IMR-90 (cell line): ENCODE data around the gene SNRNP27. TPM values are rescaled to one million over a fixed set of nuclear protein-coding genes. Genes with fewer than 3 reads are reported as not detected.

Source experiments
- ATAC-seq: fragments of 200-7000 bp; cut with Tn5 transposase; 2 replicates; pipeline ENCODE4 v1.9.1; 2020; ENCODE audit warnings: low read depth, mild to moderate bottlenecking, moderate library complexity
- BruUV-seq: library from RNA; stranded (reverse); fragments of 400-500 nt; replicated peaks from 2 replicates; lab custom pipeline; 2021; lab: Mats Ljungman, UMichigan
- CTCF ChIA-PET: fragments of 300-600 bp; formaldehyde crosslinking; extraction: SDS; loops from one replicate; lab custom pipeline; 2021; ENCODE audit warnings: antibody characterized with exemption; lab: Yijun Ruan, JAX
- POLR2A ChIA-PET: fragments of 300-600 bp; sonication (Branson Sonifier 250); formaldehyde crosslinking; loops from one replicate; lab custom pipeline; 2022; ENCODE audit warnings: antibody characterized with exemption; ENCODE audit not compliant: unreplicated experiment; lab: Charles Lee
- DNase-seq: peaks from one replicate; pipeline ENCODE4 v3.0.0; 2013
- H2AFZ ChIP-seq: replicated peaks from 2 replicates; pipeline ENCODE3; 2013; ENCODE audit warnings: low read length, mild to moderate bottlenecking; ENCODE audit not compliant: poor library complexity
- H2AK5ac ChIP-seq: 2 replicates; pipeline ENCODE4 v1.6.1; 2013; ENCODE audit warnings: low read depth, low read length, inconsistent platforms
- H2AK9ac ChIP-seq: replicated peaks from 2 replicates; pipeline ENCODE3; 2013; ENCODE audit warnings: mild to moderate bottlenecking, low read depth, low read length, moderate library complexity; ENCODE audit not compliant: poor library complexity
- H2BK120ac ChIP-seq: 2 replicates; pipeline ENCODE4 v1.6.1; 2013; ENCODE audit warnings: low read depth, low read length, inconsistent platforms
- H2BK15ac ChIP-seq: 3 replicates; pipeline ENCODE4 v1.6.1; 2013; ENCODE audit warnings: low read depth, low read length, inconsistent platforms
- H2BK20ac ChIP-seq: 2 replicates; pipeline ENCODE4 v1.6.1; 2013; ENCODE audit warnings: low read depth, mild to moderate bottlenecking, inconsistent platforms, low read length, moderate library complexity
- H2BK5ac ChIP-seq: 2 replicates; pipeline ENCODE4 v1.6.1; 2013; ENCODE audit warnings: mild to moderate bottlenecking, low read depth, low read length, inconsistent platforms; ENCODE audit not compliant: poor library complexity, severe bottlenecking
- H3K14ac ChIP-seq: replicated peaks from 2 replicates; pipeline ENCODE4 v1.6.1; 2013; ENCODE audit warnings: low read depth, low read length, inconsistent platforms
- H3K18ac ChIP-seq: 2 replicates; pipeline ENCODE4 v1.6.1; 2013; ENCODE audit warnings: low read depth, low read length, control low read depth
- H3K23ac ChIP-seq: 2 replicates; pipeline ENCODE4 v1.6.1; 2013; ENCODE audit warnings: low read depth, low read length, inconsistent platforms
- H3K27ac ChIP-seq: 2 replicates; pipeline ENCODE4 v1.5.1; 2013; ENCODE audit warnings: mild to moderate bottlenecking, control low read depth, low read length; ENCODE audit not compliant: insufficient read depth
- H3K27me3 ChIP-seq: 2 replicates; pipeline ENCODE4 v1.6.1; 2013; ENCODE audit warnings: low read length; ENCODE audit not compliant: control insufficient read depth, insufficient read depth
- H3K36me3 ChIP-seq: 2 replicates; pipeline ENCODE4 v1.6.1; 2013; ENCODE audit warnings: low read length, mixed read lengths; ENCODE audit not compliant: control insufficient read depth, insufficient read depth
- H3K4ac ChIP-seq: 2 replicates; pipeline ENCODE4 v1.6.1; 2013; ENCODE audit warnings: low read depth, low read length, inconsistent platforms
- H3K4me1 ChIP-seq: 2 replicates; pipeline ENCODE4 v1.6.1; 2013; ENCODE audit warnings: low read length, mixed read lengths; ENCODE audit not compliant: control insufficient read depth, insufficient read depth
- H3K4me2 ChIP-seq: 2 replicates; pipeline ENCODE4 v1.6.1; 2013; ENCODE audit warnings: low read depth, mild to moderate bottlenecking, control low read depth, low read length, moderate library complexity
- H3K4me3 ChIP-seq: 2 replicates; pipeline ENCODE4 v1.5.1; 2013; ENCODE audit warnings: low read depth, mild to moderate bottlenecking, control low read depth, low read length, moderate library complexity; ENCODE audit not compliant: insufficient read depth
- H3K56ac ChIP-seq: 2 replicates; pipeline ENCODE4 v1.6.1; 2013; ENCODE audit warnings: low read length, inconsistent platforms; ENCODE audit not compliant: insufficient read depth; ENCODE audit errors: extremely low read depth
- H3K79me1 ChIP-seq, 2 experiments: 2 replicates each; pipeline ENCODE4 v1.6.1; 2013; ENCODE audit warnings: low read length in 2 of 2, inconsistent platforms in 1 of 2, low read depth in 1 of 2
- H3K9ac ChIP-seq: 2 replicates; pipeline ENCODE4 v1.6.1; 2013; ENCODE audit warnings: low read depth, low read length, control low read depth
- H3K9me1 ChIP-seq: 2 replicates; pipeline ENCODE4 v1.6.1; 2013; ENCODE audit warnings: low read length, inconsistent platforms; ENCODE audit not compliant: insufficient read depth
- H3K9me3 ChIP-seq: 2 replicates; pipeline ENCODE4 v1.6.1; 2013; ENCODE audit warnings: low read length; ENCODE audit not compliant: control insufficient read depth, insufficient read depth
- H4K20me1 ChIP-seq: 2 replicates; pipeline ENCODE4 v1.6.1; 2013; ENCODE audit warnings: low read length, inconsistent platforms; ENCODE audit not compliant: insufficient read depth
- H4K5ac ChIP-seq: 2 replicates; pipeline ENCODE4 v1.6.1; 2013; ENCODE audit warnings: mild to moderate bottlenecking, low read depth, low read length, control low read depth
- H4K8ac ChIP-seq, 2 experiments: 2 replicates each; pipeline ENCODE4 v1.6.1; 2013; ENCODE audit warnings: low read depth in 2 of 2, low read length in 2 of 2, control low read depth in 1 of 2, inconsistent platforms in 1 of 2
- H4K91ac ChIP-seq: 2 replicates; pipeline ENCODE4 v1.6.1; 2013; ENCODE audit warnings: low read depth, low read length, inconsistent platforms; ENCODE audit not compliant: insufficient read depth
- CHD1 ChIP-seq: IDR thresholded peaks from 2 replicates; pipeline ENCODE4 v1.6.1; 2012; ENCODE audit warnings: low read depth, low read length, improper control_type of control experiment
- FOS ChIP-seq: fragments of 150-350 bp; IDR thresholded peaks from 2 replicates; pipeline ENCODE4 v1.6.1; 2016; ENCODE audit warnings: low read depth, low read length
- MAFK ChIP-seq: IDR thresholded peaks from 2 replicates; pipeline ENCODE4 v1.6.1; 2012; ENCODE audit warnings: low read depth, low read length, improper control_type of control experiment
- WGBS, 2 experiments: methylation state at CpG; one replicate each; pipeline versions ENCODE4 v1.1.5 to v1.1.7; 2013; ENCODE audit warnings: missing lambda C conversion rate in 2 of 2; ENCODE audit not compliant: insufficient read length in 1 of 2; ENCODE audit errors: extremely low coverage in 2 of 2; 5-methylcytosine and 5-hydroxymethylcytosine counted together
- dilution Hi-C: fragments of 300-500 bp; cut with HindIII; formaldehyde crosslinking; loops from one replicate; pipeline ENCODE4 v1.14.3; 2018; ENCODE audit warnings: low sequenced_read_pairs; ENCODE audit not compliant: unreplicated experiment
- in situ Hi-C: fragments of 300-500 bp; cut with MboI; formaldehyde crosslinking; loops from 3 replicates; pipeline ENCODE4 v1.14.3; 2019; ENCODE audit warnings: low sequenced_read_pairs, inconsistent platforms, mixed read lengths
- intact Hi-C: fragments of 100-400 bp; cut with micrococcal nuclease; formaldehyde crosslinking; loops from 2 replicates; pipeline ENCODE4 v1.10.0; 2022
- polyA plus RNA-seq, 3 experiments: library from polyadenylated mRNA; depleted of rRNA; stranded (reverse); fragments of >200 nt; gene quantifications; 2 replicates each; pipeline ENCODE4 v1.2.3, GENCODE V29; 2012; ENCODE audit warnings: low replicate concordance in 1 of 3
- total RNA-seq: library from RNA; depleted of rRNA; stranded (reverse); fragments of >200 nt; gene quantifications from 2 replicates; pipeline ENCODE4 v1.2.3, GENCODE V29; 2012

SNRNP27 gene
- total and polyA plus RNA-seq, 2 of the 4 experiments (the other 2 are of a cell fraction): 8.8 to 48.3 TPM

GRCh38 chr2:69936906-69937305 is 43.1 kb downstream of the SNRNP27 start:
- dilution Hi-C loops: no loop called here
- Histone ChIP-seq H2AK9ac (peak overlapping the region; percentile 25), H3K23ac (no peak overlapping the region), H3K18ac (no peak overlapping the region), H3K36me3 (peaks cover 30% of the 10 kb centered on the region), H2BK5ac (no peak overlapping the region), H2AK5ac (0 out of 2 replicates have a peak overlapping the region, but pooled peaks have one; percentile 12), H3K27ac (no peak overlapping the region), H4K5ac (no peak overlapping the region), H3K4ac (no peak overlapping the region), H3K27me3 (no peaks in the 10 kb centered on the region), H4K20me1 (no peaks in the 10 kb centered on the region), H3K9me3 (no peaks in the 10 kb centered on the region), H4K8ac (peak overlapping the region in 1 of 2 experiments; percentile 34; a peak in 1 of 4 replicates), H3K79me1 (peaks cover 12 to 19% of the 10 kb centered on the region in 2 experiments), H3K56ac (no peak overlapping the region), H2BK20ac (no peak overlapping the region), H2AFZ (no peak overlapping the region), H4K91ac (peak overlapping the region; percentile 9; the same call in 1 of the 2 replicates), H2BK15ac (no peak overlapping the region; the same call in 2 of the 3 replicates), H3K4me1 (peaks cover 10% of the 10 kb centered on the region), H3K9ac (no peak overlapping the region), H3K4me3 (no peak overlapping the region), H3K9me1 (peaks cover 13% of the 10 kb centered on the region; the same call in 1 of the 2 replicates), H3K14ac (no peak overlapping the region; the same call in 1 of the 2 replicates), H3K4me2 (no peak overlapping the region), H2BK120ac (no peak overlapping the region)
- BruUV-seq: no TSS peak
- intact Hi-C loops: no loop called here
- no peak for ATAC-seq
- peak; percentile 28 for DNase-seq
- TF ChIP-seq FOS (no peak), MAFK (no peak), CHD1 (no peak)
- POLR2A ChIA-PET: no interaction called here
- in situ Hi-C loops: no loop called here
- CTCF ChIA-PET: no interaction called here
- 75% methylated on average over 6 of the region's 11 CpGs; no CpG with 5 or more reads in 1 of the 2 experiments for WGBS, 2 experiments
